ENCODE measurements around the gene ADARB2. TPM values are rescaled to one million over a fixed set of nuclear protein-coding genes. Genes with fewer than 3 reads are reported as not detected.

Gene ADARB2
- total and polyA plus RNA-seq, 10 of the 15 experiments (the other 5 are each of a cell fraction or from before 2014, with no cell fraction given), result 0.02 to 4.1 (median 0.76) TPM

GRCh38 chr10:1384026-1384425 is 353.3 kb downstream of the ADARB2 start:
- in situ Hi-C loops (cut with MboI) (no loop called here), intact Hi-C loops (cut with micrococcal nuclease; ENCODE audit: unreplicated experiment) (no loop called here)
- ChIA-PET CTCF (interaction anchor here (1.1 kb wide), 1 partner anchor 17 kb away, joined by 3 read pairs; no protein-coding TSS in a partner anchor), RAD21 (ENCODE audit: unreplicated experiment) (no interaction called here), POLR2A (no interaction called here), SMC1A (ENCODE audit: uncharacterized antibody, unreplicated experiment) (no interaction called here)
- Histone ChIP-seq H3K4me1 (ENCODE audit: control insufficient read depth, insufficient read depth, low read length) (no peaks in the 10 kb centered on the region), H2AFZ (ENCODE audit: control insufficient read depth, low read depth, low read length) (no peak overlapping the region), H4K20me1 (ENCODE audit: control insufficient read depth, insufficient read depth) (no peaks in the 10 kb centered on the region), H3K36me3 (ENCODE audit: control insufficient read depth in 2 of 2, insufficient read depth in 2 of 2, low read length in 1 of 2) (no peaks in the 10 kb centered on the region), H3K9ac (ENCODE audit: control insufficient read depth, insufficient read depth, low read length) (no peak overlapping the region), H3K79me2 (ENCODE audit: control insufficient read depth, insufficient read depth, low read length) (no peaks in the 10 kb centered on the region), H3K9me3 (replicated peaks; ENCODE audit: control insufficient read depth, insufficient read depth, low read length) (no peaks in the 10 kb centered on the region), H3K4me2 (ENCODE audit: control insufficient read depth, insufficient read depth) (no peak overlapping the region), H3K27me3 (replicated peaks in 1 of 2; ENCODE audit: control insufficient read depth in 2 of 2, insufficient read depth in 2 of 2, low read length in 1 of 2) (no peaks in the 10 kb centered on the region), H3K4me3 (no peak overlapping the region), H3K27ac (ENCODE audit: control insufficient read depth, insufficient read depth) (no peak overlapping the region)
- FAIRE-seq (no peak), DNase-seq (ENCODE audit: low read depth, low spot score) (no peak), ATAC-seq (no peak)
- no TSS peak for BruUV-seq (replicated peaks)
- WGBS (ENCODE audit: insufficient coverage, insufficient replicate concordance, low lambda C conversion rate, missing lambda C conversion rate), result 52% methylated on average over 5 of the region's 5 CpGs
- TF ChIP-seq BMI1 (IDR thresholded peaks at IDR 0.05; ENCODE audit: borderline replicate concordance) (no peak), LARP7 (IDR thresholded peaks at IDR 0.05) (no peak), E2F8 (IDR thresholded peaks at IDR 0.05; ENCODE audit: low read depth, partially characterized antibody) (no peak), HDAC6 (IDR thresholded peaks at IDR 0.05; ENCODE audit: unreplicated experiment) (no peak), HDGF (IDR thresholded peaks at IDR 0.05) (no peak), ESRRA (IDR thresholded peaks at IDR 0.05; ENCODE audit: low read length) (no peak), TCF3 (IDR thresholded peaks at IDR 0.05; ENCODE audit: borderline replicate concordance, insufficient read depth, low read depth, low read length) (no peak), CUX1 (IDR thresholded peaks at IDR 0.05; ENCODE audit: insufficient replicate concordance, low read depth, low read length) (no peak), YY1 (IDR thresholded peaks at IDR 0.05; ENCODE audit: low read depth, low read length) (no peak), CEBPB (IDR thresholded peaks at IDR 0.05; ENCODE audit: borderline replicate concordance in 1 of 2, low read depth in 2 of 2, low read length in 2 of 2) (no peak), KDM1A (IDR thresholded peaks at IDR 0.05; ENCODE audit: borderline replicate concordance) (no peak), RAD51 (IDR thresholded peaks at IDR 0.05) (no peak), TBL1XR1 (IDR thresholded peaks at IDR 0.05; ENCODE audit: low read depth, low read length) (no peak), HCFC1 (IDR thresholded peaks at IDR 0.05; ENCODE audit: low read length) (no peak)
- TF ChIP-seq, protein P1, sequence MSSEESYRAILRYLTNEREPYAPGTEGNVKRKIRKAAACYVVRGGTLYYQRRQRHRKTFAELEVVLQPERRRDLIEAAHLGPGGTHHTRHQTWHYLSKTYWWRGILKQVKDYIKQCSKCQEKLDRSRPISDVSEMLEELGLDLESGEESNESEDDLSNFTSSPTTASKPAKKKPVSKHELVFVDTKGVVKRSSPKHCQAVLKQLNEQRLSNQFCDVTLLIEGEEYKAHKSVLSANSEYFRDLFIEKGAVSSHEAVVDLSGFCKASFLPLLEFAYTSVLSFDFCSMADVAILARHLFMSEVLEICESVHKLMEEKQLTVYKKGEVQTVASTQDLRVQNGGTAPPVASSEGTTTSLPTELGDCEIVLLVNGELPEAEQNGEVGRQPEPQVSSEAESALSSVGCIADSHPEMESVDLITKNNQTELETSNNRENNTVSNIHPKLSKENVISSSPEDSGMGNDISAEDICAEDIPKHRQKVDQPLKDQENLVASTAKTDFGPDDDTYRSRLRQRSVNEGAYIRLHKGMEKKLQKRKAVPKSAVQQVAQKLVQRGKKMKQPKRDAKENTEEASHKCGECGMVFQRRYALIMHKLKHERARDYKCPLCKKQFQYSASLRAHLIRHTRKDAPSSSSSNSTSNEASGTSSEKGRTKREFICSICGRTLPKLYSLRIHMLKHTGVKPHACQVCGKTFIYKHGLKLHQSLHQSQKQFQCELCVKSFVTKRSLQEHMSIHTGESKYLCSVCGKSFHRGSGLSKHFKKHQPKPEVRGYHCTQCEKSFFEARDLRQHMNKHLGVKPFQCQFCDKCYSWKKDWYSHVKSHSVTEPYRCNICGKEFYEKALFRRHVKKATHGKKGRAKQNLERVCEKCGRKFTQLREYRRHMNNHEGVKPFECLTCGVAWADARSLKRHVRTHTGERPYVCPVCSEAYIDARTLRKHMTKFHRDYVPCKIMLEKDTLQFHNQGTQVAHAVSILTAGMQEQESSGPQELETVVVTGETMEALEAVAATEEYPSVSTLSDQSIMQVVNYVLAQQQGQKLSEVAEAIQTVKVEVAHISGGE (CRISPR knock-in tag; IDR thresholded peaks at IDR 0.05), result no peak

Data from GM12878 (cell line).